RWPE2 (cell line): ENCODE measurements around the gene EIF2A.

ENCODE experiments used
- ATAC-seq: fragments of 200-7000 bp; cut with Tn5 transposase; 3 replicates; pipeline ENCODE4 v1.9.1; 2021; ENCODE audit warnings: low read depth
- DNase-seq: peaks from one replicate; pipeline ENCODE4 v3.0.0-alpha.2; 2020; ENCODE audit warnings: low spot score
- H3K27ac ChIP-seq: fragments of 450-650 bp; 2 replicates; pipeline ENCODE4 v1.5.1; 2017; ENCODE audit warnings: mild to moderate bottlenecking; ENCODE audit not compliant: poor library complexity, severe bottlenecking
- H3K27me3 ChIP-seq: fragments of 250-450 bp; sonication (Bioruptor Pico); 2 replicates; pipeline ENCODE4 v1.5.1; 2021; ENCODE audit warnings: mild to moderate bottlenecking, moderate library complexity; ENCODE audit not compliant: insufficient read depth, poor library complexity, severe bottlenecking
- H3K36me3 ChIP-seq: fragments of 250-450 bp; sonication (Bioruptor Pico); 2 replicates; pipeline ENCODE4 v1.5.1; 2020; ENCODE audit warnings: low read depth, mild to moderate bottlenecking, moderate library complexity
- H3K4me1 ChIP-seq: fragments of 250-450 bp; sonication (Bioruptor Pico); 2 replicates; pipeline ENCODE4 v1.5.1; 2021; ENCODE audit warnings: mild to moderate bottlenecking, moderate library complexity; ENCODE audit not compliant: insufficient read depth, poor library complexity, severe bottlenecking
- H3K4me3 ChIP-seq: fragments of 250-450 bp; sonication (Bioruptor Pico); 2 replicates; pipeline ENCODE4 v1.5.1; 2021; ENCODE audit warnings: mild to moderate bottlenecking, moderate library complexity; ENCODE audit not compliant: severe bottlenecking
- H3K9me3 ChIP-seq: fragments of 250-450 bp; sonication (Bioruptor Pico); 2 replicates; pipeline ENCODE4 v1.5.1; 2021; ENCODE audit warnings: mild to moderate bottlenecking, moderate library complexity; ENCODE audit not compliant: severe bottlenecking
- TF ChIP-seq, protein P1 (sequence below): fragments of 450-650 bp; IDR thresholded peaks from one replicate; pipeline ENCODE4 v1.5.1; 2017; ENCODE audit warnings: mild to moderate bottlenecking, moderate library complexity; ENCODE audit not compliant: poor library complexity, severe bottlenecking

Gene EIF2A

DNA sequence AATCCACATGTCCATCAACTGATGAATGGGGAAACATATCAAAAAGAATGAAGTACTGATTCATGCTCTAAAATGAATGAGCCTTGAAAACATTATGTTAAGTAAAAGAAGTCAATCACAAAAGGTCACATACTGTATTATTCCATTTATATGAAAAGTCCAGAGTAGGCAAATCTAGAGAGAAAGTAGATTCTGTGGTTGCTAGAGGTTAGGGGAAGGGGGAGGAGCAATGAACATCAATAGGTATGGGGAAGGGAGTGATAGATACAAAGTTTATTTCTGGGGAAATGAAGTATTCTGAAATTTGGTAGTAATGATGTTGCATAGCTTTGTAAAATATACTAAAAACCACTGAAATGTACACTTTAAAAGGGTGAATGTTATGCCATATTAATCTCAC is 14.8 kb upstream of the EIF2A start:
- DNase-seq (no peak), ATAC-seq (no peak)
- Histone ChIP-seq H3K27me3 (no peaks in the 10 kb centered on the region), H3K4me3 (no peak overlapping the region), H3K9me3 (no peaks in the 10 kb centered on the region), H3K27ac (no peak overlapping the region), H3K36me3 (no peaks in the 10 kb centered on the region), H3K4me1 (no peaks in the 10 kb centered on the region)
- TF ChIP-seq, protein P1, sequence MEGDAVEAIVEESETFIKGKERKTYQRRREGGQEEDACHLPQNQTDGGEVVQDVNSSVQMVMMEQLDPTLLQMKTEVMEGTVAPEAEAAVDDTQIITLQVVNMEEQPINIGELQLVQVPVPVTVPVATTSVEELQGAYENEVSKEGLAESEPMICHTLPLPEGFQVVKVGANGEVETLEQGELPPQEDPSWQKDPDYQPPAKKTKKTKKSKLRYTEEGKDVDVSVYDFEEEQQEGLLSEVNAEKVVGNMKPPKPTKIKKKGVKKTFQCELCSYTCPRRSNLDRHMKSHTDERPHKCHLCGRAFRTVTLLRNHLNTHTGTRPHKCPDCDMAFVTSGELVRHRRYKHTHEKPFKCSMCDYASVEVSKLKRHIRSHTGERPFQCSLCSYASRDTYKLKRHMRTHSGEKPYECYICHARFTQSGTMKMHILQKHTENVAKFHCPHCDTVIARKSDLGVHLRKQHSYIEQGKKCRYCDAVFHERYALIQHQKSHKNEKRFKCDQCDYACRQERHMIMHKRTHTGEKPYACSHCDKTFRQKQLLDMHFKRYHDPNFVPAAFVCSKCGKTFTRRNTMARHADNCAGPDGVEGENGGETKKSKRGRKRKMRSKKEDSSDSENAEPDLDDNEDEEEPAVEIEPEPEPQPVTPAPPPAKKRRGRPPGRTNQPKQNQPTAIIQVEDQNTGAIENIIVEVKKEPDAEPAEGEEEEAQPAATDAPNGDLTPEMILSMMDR = no peak

DNA sequence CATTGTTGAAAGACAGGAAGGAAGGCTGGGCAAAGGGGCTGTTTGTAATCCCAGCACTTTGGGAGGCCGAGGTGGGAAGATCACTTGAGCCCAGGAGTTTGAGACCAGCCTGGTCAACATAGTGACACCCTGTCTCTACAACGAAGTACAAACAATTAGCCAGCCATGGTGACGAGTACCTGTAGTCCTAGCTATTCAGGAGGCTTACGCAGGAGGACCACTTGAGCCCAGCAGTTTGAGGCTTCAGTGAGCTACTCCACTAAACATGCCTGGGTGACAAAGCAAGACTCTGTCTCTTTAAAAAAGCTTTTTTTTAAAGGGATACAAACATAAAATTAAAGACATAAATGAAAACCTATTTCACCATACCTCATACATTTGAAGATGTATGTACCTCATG is 11.4 kb upstream of the EIF2A start:
- TF ChIP-seq, protein P1 = no peak
- Histone ChIP-seq H3K36me3 (no peaks in the 10 kb centered on the region), H3K4me1 (no peaks in the 10 kb centered on the region), H3K27me3 (no peaks in the 10 kb centered on the region), H3K27ac (no peak overlapping the region), H3K9me3 (no peaks in the 10 kb centered on the region), H3K4me3 (no peak overlapping the region)
- DNase-seq (no peak), ATAC-seq (no peak)

DNA sequence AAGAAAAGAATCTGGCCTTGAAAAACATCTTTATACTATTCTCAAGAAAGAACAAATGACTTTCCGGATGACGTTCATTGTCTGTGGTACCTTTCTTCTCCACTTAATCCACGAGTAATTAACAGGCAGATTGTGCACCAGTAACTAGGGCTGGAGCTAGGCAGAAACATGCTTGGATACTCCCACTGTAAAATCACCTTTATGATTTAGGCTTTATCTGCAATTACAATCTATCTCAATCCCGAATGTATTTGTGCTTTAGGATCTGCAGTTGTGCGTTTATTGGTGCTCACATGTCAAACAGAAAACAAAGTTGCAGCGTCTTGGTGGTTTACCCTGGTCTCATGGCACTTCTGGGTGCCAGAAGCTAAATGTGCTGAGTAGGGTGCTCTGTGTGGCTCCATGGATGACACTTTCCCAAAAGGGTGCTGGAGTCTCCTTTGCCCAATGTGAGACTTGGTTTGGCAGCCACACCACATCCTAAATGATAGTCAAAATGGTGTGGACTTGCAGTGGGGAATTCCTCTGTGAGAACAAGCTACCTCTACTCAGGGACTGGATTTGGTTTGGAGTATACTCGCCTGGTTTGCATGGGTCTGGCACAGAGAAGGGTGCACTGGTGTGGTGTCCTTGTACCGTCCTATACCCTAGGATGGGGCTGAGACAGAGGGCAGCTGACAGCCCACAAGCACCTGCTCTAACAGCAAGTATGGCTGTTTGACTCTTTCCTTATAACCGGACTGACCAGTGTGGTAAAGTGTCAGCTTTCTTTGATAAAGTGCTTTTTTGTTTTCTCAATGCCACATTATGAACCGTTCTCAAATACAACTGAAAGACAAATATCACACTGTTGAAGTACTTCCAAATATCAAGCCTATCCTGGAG is 8.0 kb upstream of the EIF2A start:
- Histone ChIP-seq H3K4me3 (no peak overlapping the region), H3K27me3 (no peaks in the 10 kb centered on the region), H3K9me3 (no peaks in the 10 kb centered on the region), H3K27ac (no peak overlapping the region), H3K36me3 (peaks cover 23% of the 10 kb centered on the region), H3K4me1 (no peaks in the 10 kb centered on the region)
- peak; percentile 51 for ATAC-seq
- TF ChIP-seq, protein P1 = no peak
- no peak for DNase-seq

DNA sequence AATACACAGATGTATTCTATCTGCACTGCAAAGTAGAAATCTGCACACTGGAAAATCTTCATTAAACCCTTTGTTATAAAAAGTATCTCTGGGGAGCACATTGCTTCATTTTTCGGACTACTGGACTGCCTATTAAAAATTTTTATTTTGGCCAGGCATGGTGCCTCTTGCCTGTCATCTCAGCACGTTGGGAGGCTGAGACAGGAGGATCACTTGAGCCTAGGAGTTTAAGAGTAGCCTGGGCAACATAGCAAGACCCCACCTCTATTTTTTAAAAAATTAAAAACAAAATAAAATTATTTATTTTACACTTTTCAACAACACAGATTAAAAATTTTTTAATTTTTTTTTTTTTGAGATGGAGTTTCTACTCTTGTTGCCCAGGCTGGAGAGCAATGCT is 6.3 kb upstream of the EIF2A start:
- no peak overlapping the region for H3K27ac ChIP-seq
- no peaks in the 10 kb centered on the region for H3K27me3 ChIP-seq
- DNase-seq = no peak
- H3K9me3 ChIP-seq = no peaks in the 10 kb centered on the region
- TF ChIP-seq, protein P1 = no peak
- ATAC-seq = no peak
- no peak overlapping the region for H3K4me3 ChIP-seq
- peaks cover 40% of the 10 kb centered on the region for H3K36me3 ChIP-seq
- H3K4me1 ChIP-seq = peaks cover 9% of the 10 kb centered on the region

DNA sequence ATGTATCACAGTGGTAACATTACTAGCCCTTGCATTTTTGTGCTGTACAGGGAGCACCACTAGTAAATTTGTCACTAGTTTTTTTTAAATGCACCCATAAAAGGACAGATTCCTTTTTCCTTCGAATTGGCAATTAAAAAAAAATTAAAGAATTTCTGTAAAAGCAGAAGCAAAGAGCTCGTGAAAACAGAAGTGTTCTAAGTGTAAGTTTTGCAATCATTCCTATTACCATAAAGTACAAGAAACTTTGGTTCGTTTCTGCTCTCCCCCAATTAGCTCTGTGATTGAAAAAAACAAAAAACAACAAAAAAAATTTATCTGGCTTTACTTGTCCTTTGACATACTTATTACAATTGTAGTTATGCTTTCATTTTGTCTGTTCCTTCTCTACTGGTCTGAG is 5.6 kb upstream of the EIF2A start:
- ATAC-seq (no peak), DNase-seq (no peak)
- no peaks in the 10 kb centered on the region for H3K9me3 ChIP-seq
- TF ChIP-seq, protein P1 = no peak
- no peak overlapping the region for H3K4me3 ChIP-seq
- no peaks in the 10 kb centered on the region for H3K27me3 ChIP-seq
- H3K36me3 ChIP-seq = peaks cover 41% of the 10 kb centered on the region
- peaks cover 9% of the 10 kb centered on the region for H3K4me1 ChIP-seq
- no peak overlapping the region for H3K27ac ChIP-seq
